Measurements from ENCODE around the gene NR3C1.

- TF ChIP-seq, protein P1, sequence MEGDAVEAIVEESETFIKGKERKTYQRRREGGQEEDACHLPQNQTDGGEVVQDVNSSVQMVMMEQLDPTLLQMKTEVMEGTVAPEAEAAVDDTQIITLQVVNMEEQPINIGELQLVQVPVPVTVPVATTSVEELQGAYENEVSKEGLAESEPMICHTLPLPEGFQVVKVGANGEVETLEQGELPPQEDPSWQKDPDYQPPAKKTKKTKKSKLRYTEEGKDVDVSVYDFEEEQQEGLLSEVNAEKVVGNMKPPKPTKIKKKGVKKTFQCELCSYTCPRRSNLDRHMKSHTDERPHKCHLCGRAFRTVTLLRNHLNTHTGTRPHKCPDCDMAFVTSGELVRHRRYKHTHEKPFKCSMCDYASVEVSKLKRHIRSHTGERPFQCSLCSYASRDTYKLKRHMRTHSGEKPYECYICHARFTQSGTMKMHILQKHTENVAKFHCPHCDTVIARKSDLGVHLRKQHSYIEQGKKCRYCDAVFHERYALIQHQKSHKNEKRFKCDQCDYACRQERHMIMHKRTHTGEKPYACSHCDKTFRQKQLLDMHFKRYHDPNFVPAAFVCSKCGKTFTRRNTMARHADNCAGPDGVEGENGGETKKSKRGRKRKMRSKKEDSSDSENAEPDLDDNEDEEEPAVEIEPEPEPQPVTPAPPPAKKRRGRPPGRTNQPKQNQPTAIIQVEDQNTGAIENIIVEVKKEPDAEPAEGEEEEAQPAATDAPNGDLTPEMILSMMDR (IDR thresholded peaks at IDR 0.05): no peak
- no peak for TF ChIP-seq EZH2phosphoT487 (IDR thresholded peaks at IDR 0.05)
These were observed 164.9 kb downstream of the NR3C1 start for GRCh38 chr5:143238620-143239019.

All from neural progenitor cell (in vitro differentiated cells).